ENCODE data around the gene NUDCD3. TPM values are rescaled to one million over a fixed set of nuclear protein-coding genes. Genes with fewer than 3 reads are reported as not detected.

NUDCD3 gene
- total RNA-seq, 4 donors from 2014 or later = 54.3 to 101 (median 64.4) TPM

- WGBS = 95% methylated on average over 2 of the region's 2 CpGs
- DNase-seq (ENCODE audit: low spot score in 2 of 2) = no peak
- Histone ChIP-seq H3K27me3 (no peaks in the 10 kb centered on the region), H3K4me1 (no peaks in the 10 kb centered on the region), H3K4me3 (no peak overlapping the region), H3K9me3 (no peaks in the 10 kb centered on the region), H3K36me3 (peaks cover 56% of the 10 kb centered on the region), H3K27ac (no peak overlapping the region)
- no peak for TF ChIP-seq CTCF (IDR thresholded peaks at IDR 0.05)
- TF ChIP-seq POLR2AphosphoS5 (IDR thresholded peaks at IDR 0.05) = no peak
- no peak for TF ChIP-seq EP300 (IDR thresholded peaks at IDR 0.05)
- TF ChIP-seq POLR2A (IDR thresholded peaks at IDR 0.05) = no peak
These were observed 95.8 kb downstream of the NUDCD3 start for GRCh38 chr7:44394636-44395035.

GRCh38 chr7:44394112-44394447 lies 96.4 kb downstream of the NUDCD3 start:
- H3K36me3 ChIP-seq = peaks cover 60% of the 10 kb centered on the region
- 96% methylated on average over 6 of the region's 6 CpGs for WGBS
- DNase-seq (ENCODE audit: low spot score in 2 of 2) = no peak
- no peaks in the 10 kb centered on the region for H3K4me1 ChIP-seq
- H3K27ac ChIP-seq = no peak overlapping the region
- H3K9me3 ChIP-seq = no peaks in the 10 kb centered on the region
- no peak overlapping the region for H3K4me3 ChIP-seq
- TF ChIP-seq CTCF (IDR thresholded peaks at IDR 0.05) (no peak), POLR2AphosphoS5 (IDR thresholded peaks at IDR 0.05) (no peak), POLR2A (IDR thresholded peaks at IDR 0.05) (no peak), EP300 (IDR thresholded peaks at IDR 0.05) (no peak)
- no peaks in the 10 kb centered on the region for H3K27me3 ChIP-seq

- WGBS = 94% methylated on average over 7 of the region's 7 CpGs
- Histone ChIP-seq H3K9me3 (no peaks in the 10 kb centered on the region), H3K4me1 (no peaks in the 10 kb centered on the region), H3K27ac (no peak overlapping the region), H3K36me3 (peaks cover 63% of the 10 kb centered on the region), H3K27me3 (no peaks in the 10 kb centered on the region), H3K4me3 (no peak overlapping the region)
- no peak for TF ChIP-seq CTCF (IDR thresholded peaks at IDR 0.05)
- DNase-seq (ENCODE audit: low spot score in 2 of 2) = no peak
These were observed 97.0 kb downstream of the NUDCD3 start for GRCh38 chr7:44393238-44394111.

GRCh38 chr7:44392618-44393010 lies 97.8 kb downstream of the NUDCD3 start:
- H3K27me3 ChIP-seq = no peaks in the 10 kb centered on the region
- no peak for DNase-seq (ENCODE audit: low spot score in 2 of 2)
- H3K36me3 ChIP-seq = peaks cover 63% of the 10 kb centered on the region
- no peak for TF ChIP-seq POLR2AphosphoS5 (IDR thresholded peaks at IDR 0.05)
- TF ChIP-seq CTCF (IDR thresholded peaks at IDR 0.05) = no peak
- TF ChIP-seq POLR2A (IDR thresholded peaks at IDR 0.05) = no peak
- no peak for TF ChIP-seq EP300 (IDR thresholded peaks at IDR 0.05)
- no peaks in the 10 kb centered on the region for H3K4me1 ChIP-seq
- no peaks in the 10 kb centered on the region for H3K9me3 ChIP-seq
- H3K4me3 ChIP-seq = no peak overlapping the region
- H3K27ac ChIP-seq = no peak overlapping the region

GRCh38 chr7:44391746-44392617 lies 98.5 kb downstream of the NUDCD3 start:
- WGBS = 97% methylated on average over 11 of the region's 11 CpGs
- Histone ChIP-seq H3K4me1 (no peaks in the 10 kb centered on the region), H3K4me3 (no peak overlapping the region), H3K9me3 (no peaks in the 10 kb centered on the region), H3K36me3 (peaks cover 67% of the 10 kb centered on the region), H3K27ac (no peak overlapping the region), H3K27me3 (no peaks in the 10 kb centered on the region)
- TF ChIP-seq EP300 (IDR thresholded peaks at IDR 0.05) = no peak
- no peak for TF ChIP-seq POLR2A (IDR thresholded peaks at IDR 0.05)
- no peak for TF ChIP-seq CTCF (IDR thresholded peaks at IDR 0.05)
- DNase-seq (ENCODE audit: low spot score in 2 of 2) = no peak

All from suprapubic skin (tissue), 4 donors.